Pancreas (tissue), 10 donors: ENCODE measurements around the gene NTMT1. TPM values are rescaled to one million over a fixed set of nuclear protein-coding genes. Genes with fewer than 3 reads are reported as not detected.

Experiments
- ATAC-seq, 4 donors: fragments of 200-7000 bp; cut with Tn5 transposase; one replicate each; pipeline versions ENCODE4 v1.8.0 to v1.9.1; 2020; ENCODE audit warnings: mild to moderate bottlenecking in 4 of 4, moderate library complexity in 4 of 4
- DNase-seq, 6 donors: peaks; one replicate each; pipeline ENCODE4 v3.0.0-alpha.2; 2020
- FAIRE-seq: peaks from 2 replicates; lab custom pipeline; 2012; peaks lifted over from hg19 to GRCh38; lab: Jason Lieb, UNC
- H3K27ac ChIP-seq, 4 donors: fragments of 200-600 bp; sonication (generic); 1 replicate in 3 of 4; 2 replicates in 1 of 4; pipeline versions ENCODE4 v1.5.0 to v1.8.0; 2020
- H3K27me3 ChIP-seq, 4 donors: fragments of 200-600 bp; one replicate each; pipeline ENCODE4 v1.8.0; 2021
- H3K36me3 ChIP-seq, 3 donors: fragments of 200-600 bp; sonication (generic) in 1 of 3; one replicate each; pipeline versions ENCODE4 v1.5.0 to v1.8.0; 2020 to 2021
- H3K4me1 ChIP-seq, 3 donors: fragments of 200-600 bp; one replicate each; pipeline ENCODE4 v1.8.0; 2021
- H3K4me3 ChIP-seq, 4 donors: fragments of 200-600 bp; sonication (generic) in 2 of 4; one replicate each; pipeline versions ENCODE4 v1.5.0 to v1.8.0; 2020 to 2021
- H3K9me3 ChIP-seq, 4 donors: fragments of 200-600 bp; one replicate each; pipeline ENCODE4 v1.8.0; 2021
- CTCF ChIP-seq, 4 donors: fragments of 200-600 bp; sonication (generic) in 3 of 4; IDR thresholded peaks; one replicate each; pipeline versions ENCODE4 v1.5.0 to v1.8.0; 2021; ENCODE audit warnings: antibody characterized with exemption in 4 of 4
- WGBS, 2 donors: extraction: QIAGEN DNeasy Blood & Tissue Kit; methylation state at CpG; one replicate each; pipeline ENCODE4 v1.1.7; 2013; 5-methylcytosine and 5-hydroxymethylcytosine counted together
- intact Hi-C, 3 donors: fragments of 100-400 bp; cut with DNase I; formaldehyde crosslinking; loops; one replicate each; pipeline versions ENCODE4 v1.11.1 to v1.14.2; 2022
- polyA plus RNA-seq, 2 donors: library from polyadenylated mRNA; stranded (reverse); fragments of 200-250 nt; gene quantifications; one replicate each; pipeline ENCODE4 v1.2.3, GENCODE V29; 2013
- total RNA-seq, 6 donors: library from RNA; stranded (reverse); fragmentation: NEBNext Ultra II Directional in 4 of 6; extraction: Animal tissue kit (Norgen Biotek cat#: 25700) in 4 of 6; gene quantifications; one replicate each; pipeline versions ENCODE4 v1.2.1 to v1.2.4, GENCODE V29; 2021 to 2023
- donor health status: healthy with polysubstance abuse.
- donor health status: DM: no; HTN: no; CAD: no; lungs with moderate emphysema.
- donor health status: DM: no; HTN: no; CAD: no.
- donor health status: control.
- donor health status: control.
- donor health status: Bipolar disorder and iron deficiency.
- donor health status: DM: yes; HTN: yes; CAD: no.
- donor health status: DM: no; HTN: no; CAD: no.
- donor health status: DM: no; HTN: no; CAD: no.
- donor health status: DM: yes; HTN: yes; CAD: no.

Gene NTMT1
- total and polyA plus RNA-seq, 8 donors: 11.3 to 29.0 (median 17.2) TPM

DNA sequence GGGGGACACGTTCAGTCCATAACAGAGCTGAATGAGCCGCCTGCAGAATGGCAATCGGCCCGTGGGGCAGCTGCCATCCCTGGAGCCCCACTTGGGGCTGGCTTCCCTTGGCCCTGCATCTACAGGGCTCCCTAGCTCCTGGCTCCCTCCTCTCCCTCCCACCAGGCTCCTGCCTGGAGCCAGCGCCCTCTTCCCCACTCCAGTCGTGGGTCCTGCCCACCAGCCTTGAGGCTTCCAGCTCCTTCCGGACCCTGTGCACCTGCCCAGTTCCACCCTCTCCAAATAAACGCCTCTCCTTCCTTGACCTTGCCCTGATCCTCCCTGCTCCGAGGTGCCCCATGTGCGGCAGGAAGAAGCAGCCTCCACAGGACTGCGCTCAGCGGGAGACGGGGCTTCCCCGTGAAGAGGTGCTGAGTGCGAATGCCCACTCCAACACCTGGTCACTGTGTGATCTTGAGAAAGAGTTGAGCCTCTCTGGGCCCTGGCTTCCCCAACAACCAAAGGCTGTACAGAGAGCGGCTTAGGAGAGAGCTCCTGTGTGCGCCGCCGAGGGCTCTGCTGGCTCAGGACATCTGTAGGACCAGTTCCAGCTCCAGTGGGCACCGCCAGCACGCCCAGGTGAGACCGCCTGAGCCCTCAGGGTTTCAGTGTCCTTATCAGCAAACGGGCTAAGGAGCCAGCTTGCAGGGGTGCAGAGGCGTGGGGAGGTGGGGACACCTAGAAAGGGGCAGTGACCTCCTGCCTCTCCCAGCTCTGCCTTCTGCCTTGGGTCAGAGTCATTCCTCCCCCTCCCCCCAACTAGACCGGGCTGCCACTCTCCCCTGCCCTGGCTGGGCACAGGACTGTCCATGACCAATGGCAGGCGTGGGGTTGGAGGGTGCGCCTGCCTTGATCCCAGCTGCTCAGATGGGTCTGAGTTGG lies 17.1 kb upstream of the NTMT1 start:
- no peak for FAIRE-seq
- Histone ChIP-seq H3K36me3 (no peaks in the 10 kb centered on the region), H3K9me3 (no peaks in the 10 kb centered on the region), H3K4me3 (no peak overlapping the region), H3K27ac (peak overlapping the region in 2 of 4 donors; percentile 81 to 85), H3K27me3 (no peaks in the 10 kb centered on the region), H3K4me1 (peaks cover 4 to 8% (median 4%) of the 10 kb centered on the region in 3 donors)
- intact Hi-C loops: loop anchor here in 1 of 3 donors (10.0 kb wide), 2 partner anchors 114 to 434 kb away; partner anchors contain the start of gene IER5L
- ATAC-seq: no peak
- no peak for TF ChIP-seq CTCF (IDR thresholded peaks at IDR 0.05)
- WGBS, 2 donors: 84 to 89% methylated on average over 26 to 27 of the region's 27 CpGs
- DNase-seq: peak in 2 of 6 donors; percentile 50 to 76

DNA sequence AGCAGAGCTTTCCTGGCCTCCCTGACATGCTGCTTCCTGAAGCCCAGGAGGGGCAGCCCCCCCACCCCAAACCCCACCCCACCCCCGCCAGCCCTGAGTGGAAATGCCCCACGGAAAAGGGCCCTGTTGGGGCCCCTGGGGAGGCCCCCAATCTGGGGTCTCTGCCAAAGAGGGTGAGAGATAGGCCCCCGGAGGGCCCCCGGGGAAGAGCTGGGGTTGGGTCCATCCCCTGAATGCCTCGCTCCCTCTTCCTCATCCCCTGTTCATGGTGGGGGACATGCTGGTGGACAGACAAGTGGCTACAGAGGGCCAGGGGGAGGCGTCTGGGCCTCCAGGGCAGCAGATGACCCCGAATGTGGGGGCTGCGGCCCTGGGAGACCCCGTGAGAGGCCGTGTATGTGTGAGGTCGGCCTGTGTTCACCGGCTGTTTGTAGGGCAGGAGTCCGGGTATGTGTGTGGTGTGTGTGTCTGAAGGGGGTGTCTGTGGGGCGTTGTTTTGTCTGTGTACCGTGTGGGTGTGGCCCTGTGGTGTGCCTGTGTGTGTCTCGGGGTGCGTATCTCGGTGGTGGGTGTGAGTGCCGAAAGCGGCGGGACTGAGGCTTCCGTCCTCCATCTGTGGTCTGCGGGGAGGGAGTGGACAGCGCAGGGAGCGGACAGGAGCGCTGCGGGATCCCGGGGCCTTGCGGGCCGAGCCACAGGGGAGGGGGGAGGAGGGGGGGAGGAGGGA lies 16.3 kb upstream of the NTMT1 start:
- no peaks in the 10 kb centered on the region for H3K9me3 ChIP-seq
- H3K4me3 ChIP-seq: peak overlapping the region in 2 of 4 donors; percentile 51 to 71
- intact Hi-C loops: loop anchor here (5.0 to 10.0 kb wide), 4 partner anchors 115 to 475 kb away; partner anchors contain the start of gene IER5L (in 2 of the 3)
- peak overlapping the region in 2 of 4 donors; percentile 81 to 85 for H3K27ac ChIP-seq
- no peaks in the 10 kb centered on the region for H3K27me3 ChIP-seq
- peaks cover 4 to 8% (median 4%) of the 10 kb centered on the region in 3 donors for H3K4me1 ChIP-seq
- peak in 3 of 4 donors; percentile 1 to 9 (median 4) for ATAC-seq
- TF ChIP-seq CTCF (IDR thresholded peaks at IDR 0.05): no peak
- DNase-seq: peak in 4 of 6 donors; percentile 42 to 76 (median 52)
- WGBS, 2 donors: 26 to 30% methylated on average over 20 to 24 of the region's 30 CpGs
- FAIRE-seq: no peak
- H3K36me3 ChIP-seq: no peaks in the 10 kb centered on the region

- peak overlapping the region in 3 of 4 donors; percentile 52 to 85 (median 81) for H3K27ac ChIP-seq
- FAIRE-seq: no peak
- intact Hi-C loops: loop anchor here (5.0 to 10.0 kb wide), 3 partner anchors 435 to 475 kb away; partner anchors contain the start of gene IER5L (in 1 of the 3)
- H3K9me3 ChIP-seq: no peaks in the 10 kb centered on the region
- H3K36me3 ChIP-seq: no peaks in the 10 kb centered on the region
- peak in 2 of 4 donors; percentile 1 to 2 for ATAC-seq
- no peak for TF ChIP-seq CTCF (IDR thresholded peaks at IDR 0.05)
- no peak for DNase-seq
- 1 to 3% methylated on average over 13 to 24 of the region's 24 CpGs for whole genome bisulfite sequencing, 2 donors
- peak overlapping the region; percentile 11 to 71 (median 44) for H3K4me3 ChIP-seq
- H3K4me1 ChIP-seq: peaks cover 4 to 8% (median 4%) of the 10 kb centered on the region in 3 donors
- H3K27me3 ChIP-seq: no peaks in the 10 kb centered on the region
Observed at GRCh38 chr9:129610213-129610472, 15.8 kb upstream of the NTMT1 start.

DNA sequence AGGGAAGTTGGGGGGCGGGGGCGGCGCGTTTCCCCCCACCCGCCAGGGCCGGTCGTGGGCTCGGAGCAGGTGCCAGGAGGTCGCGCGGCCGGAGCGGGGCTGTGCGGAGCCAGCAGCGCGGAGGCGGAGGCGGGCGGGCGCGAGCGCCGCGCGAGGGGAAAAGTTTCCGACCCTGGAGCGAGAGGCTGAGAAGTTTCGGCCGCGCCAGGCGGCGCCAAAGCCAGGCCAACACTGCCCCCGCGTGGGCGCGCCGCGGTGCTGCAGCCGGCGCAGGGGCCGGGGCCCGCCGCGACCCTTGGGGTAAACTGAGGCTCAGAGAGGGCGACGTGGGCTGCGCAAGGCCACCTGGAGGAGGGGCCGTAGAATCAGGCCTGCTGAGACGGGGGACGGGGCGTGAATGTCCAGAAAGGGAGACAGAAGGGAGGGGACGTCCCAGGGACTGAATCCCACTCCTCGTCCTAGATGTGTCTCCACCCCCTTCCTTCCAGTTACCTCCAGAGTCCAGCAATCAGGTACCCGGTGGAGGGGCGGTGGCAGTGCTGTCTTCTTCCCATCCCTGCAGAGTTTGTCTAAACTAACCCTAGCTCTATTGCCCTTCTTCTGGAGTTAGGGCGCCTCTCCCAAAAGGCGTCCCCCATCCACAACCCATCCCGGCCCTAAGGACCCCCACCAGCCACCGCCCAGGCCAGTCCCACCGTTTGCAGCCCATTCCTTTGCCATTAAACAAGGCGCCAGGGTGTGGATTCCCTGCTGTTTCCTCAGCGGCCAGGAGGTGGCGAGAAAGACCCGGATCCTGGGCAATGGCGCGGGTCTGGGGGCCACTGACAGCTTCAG lies 15.3 kb upstream of the NTMT1 start:
- TF ChIP-seq CTCF (IDR thresholded peaks at IDR 0.05): peak; percentile 92 to 96 (median 94)
- Histone ChIP-seq H3K9me3 (no peaks in the 10 kb centered on the region), H3K4me3 (peak overlapping the region; percentile 11 to 71 (median 44)), H3K27ac (peak overlapping the region in 3 of 4 donors; percentile 52 to 85 (median 81)), H3K27me3 (no peaks in the 10 kb centered on the region), H3K36me3 (no peaks in the 10 kb centered on the region), H3K4me1 (peaks cover 4 to 8% (median 4%) of the 10 kb centered on the region in 3 donors)
- intact Hi-C loops: loop anchor here (5.0 to 10.0 kb wide), 3 partner anchors 436 to 476 kb away; partner anchors contain the start of gene IER5L (in 1 of the 3)
- WGBS, 2 donors: 0 to 1% methylated on average over 57 to 66 of the region's 66 CpGs
- ATAC-seq (peak; percentile 75 to 77 (median 76)), DNase-seq (peak; percentile 71 to 91 (median 84)), FAIRE-seq (no peak)
